Ectodermal cell (in vitro differentiated cells): ENCODE data around the gene LIG1.

ENCODE experiments used
- H3K27ac ChIP-seq: 2 replicates; pipeline ENCODE4 v1.7.0; 2013; ENCODE audit warnings: mild to moderate bottlenecking, low read depth, low read length; ENCODE audit not compliant: insufficient read depth, poor library complexity, severe bottlenecking
- H3K27me3 ChIP-seq: 2 replicates; pipeline ENCODE4 v1.7.0; 2013; ENCODE audit warnings: mild to moderate bottlenecking, low read length; ENCODE audit not compliant: insufficient read depth, control insufficient read depth, poor library complexity, severe bottlenecking
- H3K36me3 ChIP-seq: one replicate; pipeline ENCODE4 v1.7.0; 2013; ENCODE audit warnings: low read length; ENCODE audit not compliant: control insufficient read depth, insufficient read depth
- H3K4me1 ChIP-seq: one replicate; pipeline ENCODE4 v1.7.0; 2013; ENCODE audit warnings: low read length; ENCODE audit not compliant: control insufficient read depth, insufficient read depth
- H3K4me3 ChIP-seq: 2 replicates; pipeline ENCODE4 v1.7.0; 2013; ENCODE audit warnings: low read depth, low read length, control low read depth; ENCODE audit not compliant: insufficient read depth
- H3K9me3 ChIP-seq: 2 replicates; pipeline ENCODE4 v1.7.0; 2013; ENCODE audit warnings: mild to moderate bottlenecking, low read length, moderate library complexity; ENCODE audit not compliant: control insufficient read depth
- WGBS, 2 experiments: methylation state at CpG; one replicate each; pipeline ENCODE4 v1.1.7; 2013; ENCODE audit warnings: missing lambda C conversion rate in 2 of 2; 5-methylcytosine and 5-hydroxymethylcytosine counted together

LIG1 gene

DNA sequence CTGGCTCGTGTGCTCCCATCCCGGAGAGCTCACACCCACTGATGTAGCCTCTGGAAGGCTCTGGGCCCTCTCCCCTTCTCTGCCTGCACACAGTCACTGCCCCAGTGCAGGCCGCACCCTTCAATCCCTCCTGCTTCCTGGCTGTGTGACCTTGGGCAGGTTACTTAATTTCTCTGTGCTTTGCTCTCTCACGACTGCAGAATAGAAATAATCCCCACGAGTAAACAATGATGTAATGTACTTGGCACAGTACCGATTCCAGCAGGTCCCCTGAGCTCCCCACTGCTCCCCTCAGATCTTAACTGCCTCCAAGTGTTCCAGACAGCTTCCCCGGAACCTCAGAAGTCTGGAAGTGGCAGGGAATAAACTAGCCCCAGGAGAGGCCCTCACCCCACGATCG is 16.1 kb downstream of the LIG1 start:
- no peaks in the 10 kb centered on the region for H3K9me3 ChIP-seq
- no peak overlapping the region for H3K4me3 ChIP-seq
- WGBS, 2 experiments: 93 to 95% methylated on average over 9 of the region's 9 CpGs
- peaks cover 20% of the 10 kb centered on the region for H3K36me3 ChIP-seq
- no peak overlapping the region for H3K27ac ChIP-seq
- H3K4me1 ChIP-seq: no peaks in the 10 kb centered on the region
- no peaks in the 10 kb centered on the region for H3K27me3 ChIP-seq

DNA sequence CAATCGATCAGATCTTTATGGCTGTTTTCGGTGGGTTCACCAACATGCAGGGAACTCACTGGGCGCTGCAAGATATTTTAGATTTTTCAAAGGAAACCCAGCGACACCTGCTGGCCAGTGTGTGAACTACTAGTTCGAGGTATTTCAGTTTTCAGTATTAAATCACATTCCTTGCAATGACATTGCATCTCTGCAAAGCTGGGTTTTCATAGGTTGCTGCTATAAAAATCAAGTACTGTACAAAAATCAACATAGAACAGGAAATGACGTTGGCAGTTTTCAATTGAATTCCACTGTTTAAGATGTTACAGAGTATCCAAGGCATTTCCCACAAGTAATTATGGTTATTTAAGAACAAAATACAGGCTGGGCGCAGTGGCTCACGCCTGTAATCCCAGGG is 17.6 kb downstream of the LIG1 start:
- no peaks in the 10 kb centered on the region for H3K9me3 ChIP-seq
- no peaks in the 10 kb centered on the region for H3K4me1 ChIP-seq
- peak overlapping the region; percentile 16 for H3K27ac ChIP-seq
- H3K4me3 ChIP-seq: no peak overlapping the region
- 46 to 52% methylated on average over 8 of the region's 8 CpGs for WGBS, 2 experiments
- no peaks in the 10 kb centered on the region for H3K27me3 ChIP-seq
- peaks cover 14% of the 10 kb centered on the region for H3K36me3 ChIP-seq

GRCh38 chr19:48149430-48149829 is 20.7 kb downstream of the LIG1 start:
- Histone ChIP-seq H3K9me3 (no peaks in the 10 kb centered on the region), H3K36me3 (peaks cover 15% of the 10 kb centered on the region), H3K4me3 (no peak overlapping the region), H3K27ac (no peak overlapping the region), H3K4me1 (no peaks in the 10 kb centered on the region), H3K27me3 (no peaks in the 10 kb centered on the region)
- 93 to 94% methylated on average over 6 of the region's 6 CpGs for WGBS, 2 experiments

- Histone ChIP-seq H3K4me3 (no peak overlapping the region), H3K36me3 (peaks cover 15% of the 10 kb centered on the region)
- WGBS, 2 experiments: 93 to 98% methylated on average over 9 of the region's 9 CpGs
Observed at GRCh38 chr19:48148576-48148975, 21.6 kb downstream of the LIG1 start.

DNA sequence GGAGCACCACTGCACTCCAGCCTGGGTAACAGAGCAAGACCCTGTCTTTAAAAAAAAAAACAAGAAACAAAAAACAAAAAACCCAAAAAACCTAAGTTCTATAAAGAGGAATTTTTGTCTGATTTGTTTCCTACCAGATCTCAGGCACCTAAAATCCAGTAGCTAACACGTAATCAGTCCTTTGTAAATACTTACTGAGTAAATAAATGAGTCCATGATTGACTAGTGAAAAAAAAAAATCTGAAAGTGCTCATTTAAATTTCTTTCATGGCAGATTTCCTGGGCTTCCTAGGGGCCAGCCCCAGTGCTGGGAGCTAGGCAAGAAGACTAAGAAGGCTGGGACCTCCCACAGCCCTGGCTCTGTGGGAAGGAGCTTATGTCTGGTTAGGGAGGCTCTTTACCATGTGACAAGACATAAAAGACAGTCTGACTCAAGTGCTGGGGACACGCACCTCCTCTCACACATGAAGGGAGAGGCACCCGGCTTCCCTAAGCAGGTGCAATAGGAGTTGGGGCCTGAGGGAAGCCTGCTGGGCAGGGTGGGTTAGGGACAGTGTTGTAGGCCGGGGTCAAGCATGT is 22.5 kb downstream of the LIG1 start:
- Histone ChIP-seq H3K4me3 (no peak overlapping the region), H3K27me3 (no peaks in the 10 kb centered on the region), H3K36me3 (peaks cover 23% of the 10 kb centered on the region), H3K27ac (no peak overlapping the region), H3K4me1 (no peaks in the 10 kb centered on the region), H3K9me3 (no peaks in the 10 kb centered on the region)
- WGBS, 2 experiments: 92 to 94% methylated on average over 3 to 4 of the region's 4 CpGs

More at GRCh38 chr19:48148576-48148975, 21.6 kb downstream of the LIG1 start:
- H3K4me1 ChIP-seq: no peaks in the 10 kb centered on the region
- H3K9me3 ChIP-seq: no peaks in the 10 kb centered on the region
- H3K27ac ChIP-seq: no peak overlapping the region
- no peaks in the 10 kb centered on the region for H3K27me3 ChIP-seq

GRCh38 chr19:48139053-48139452 is 31.1 kb downstream of the LIG1 start:
- H3K4me3 ChIP-seq: no peak overlapping the region
- peaks cover 20% of the 10 kb centered on the region for H3K36me3 ChIP-seq
- H3K4me1 ChIP-seq: no peaks in the 10 kb centered on the region
- WGBS, 2 experiments: 87 to 91% methylated on average over 6 of the region's 6 CpGs
- H3K27me3 ChIP-seq: no peaks in the 10 kb centered on the region
- no peak overlapping the region for H3K27ac ChIP-seq
- no peaks in the 10 kb centered on the region for H3K9me3 ChIP-seq

DNA sequence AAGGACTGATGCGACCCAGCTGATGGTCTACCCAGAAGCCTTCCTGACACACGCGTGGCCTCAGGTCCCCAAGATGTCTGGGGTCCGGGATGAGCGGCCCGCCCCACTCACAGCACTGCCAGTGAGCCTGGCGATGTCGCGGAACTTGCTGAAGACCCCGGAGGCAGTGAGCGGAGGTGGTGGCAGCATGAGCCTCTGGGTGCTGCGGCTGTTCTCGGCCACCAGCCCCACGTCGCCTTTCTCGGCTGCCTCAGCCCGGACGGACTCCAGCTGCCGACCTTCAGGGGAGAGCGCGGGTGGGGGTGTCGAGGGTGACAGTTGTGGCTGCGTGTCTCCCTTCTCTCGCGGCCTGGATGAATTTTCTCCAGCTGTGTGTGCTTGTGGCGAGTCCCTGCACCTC is 32.7 kb downstream of the LIG1 start:
- H3K27me3 ChIP-seq: no peaks in the 10 kb centered on the region
- no peak overlapping the region for H3K4me3 ChIP-seq
- no peak overlapping the region for H3K27ac ChIP-seq
- H3K36me3 ChIP-seq: peaks cover 16% of the 10 kb centered on the region
- H3K9me3 ChIP-seq: no peaks in the 10 kb centered on the region
- WGBS, 2 experiments: 96 to 97% methylated on average over 26 of the region's 26 CpGs
- H3K4me1 ChIP-seq: no peaks in the 10 kb centered on the region

DNA sequence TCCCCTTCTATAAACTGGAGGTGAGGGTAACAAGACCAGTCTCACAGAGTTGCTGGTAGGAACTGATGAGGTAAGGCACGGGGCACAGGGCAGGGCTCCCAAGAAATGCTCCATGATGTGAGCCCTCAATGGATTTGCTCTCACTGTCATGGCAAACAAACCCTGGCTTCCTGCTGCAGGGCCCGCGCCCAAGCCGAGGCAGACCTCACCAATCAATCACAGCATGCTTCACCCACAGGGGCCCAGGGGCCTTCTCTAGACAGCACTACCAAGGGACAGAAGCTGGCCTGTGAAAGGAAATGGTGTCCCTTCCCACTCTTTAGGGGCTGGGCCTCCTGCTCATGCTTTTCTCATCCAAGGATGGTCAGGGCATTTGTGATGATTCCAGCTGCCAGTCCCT is 33.6 kb downstream of the LIG1 start:
- H3K36me3 ChIP-seq: peaks cover 14% of the 10 kb centered on the region
- no peaks in the 10 kb centered on the region for H3K4me1 ChIP-seq
- H3K27ac ChIP-seq: no peak overlapping the region
- WGBS, 2 experiments: 90 to 94% methylated on average over 4 of the region's 4 CpGs
- no peaks in the 10 kb centered on the region for H3K9me3 ChIP-seq
- H3K4me3 ChIP-seq: no peak overlapping the region
- no peaks in the 10 kb centered on the region for H3K27me3 ChIP-seq

DNA sequence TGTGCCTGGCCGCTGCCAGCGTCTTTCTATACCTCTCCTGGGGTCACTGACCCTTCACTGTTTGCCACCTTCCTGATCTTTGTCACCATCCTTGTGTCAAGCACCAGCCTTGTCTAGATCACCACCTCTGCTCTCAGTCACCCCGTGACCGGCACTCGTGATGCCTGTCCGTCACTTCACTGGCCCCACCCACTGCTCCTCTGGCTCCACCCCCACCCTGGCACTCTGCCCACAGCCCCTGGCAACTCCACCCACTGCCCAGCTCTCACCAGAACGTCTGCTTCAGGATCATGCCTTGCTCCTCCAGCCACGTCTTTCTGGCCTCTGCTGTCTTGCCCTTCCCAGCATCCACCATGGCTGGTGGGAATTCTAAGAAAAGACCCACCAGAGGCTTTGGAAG is 34.7 kb downstream of the LIG1 start:
- H3K4me1 ChIP-seq: no peaks in the 10 kb centered on the region
- peaks cover 19% of the 10 kb centered on the region for H3K36me3 ChIP-seq
- H3K27ac ChIP-seq: no peak overlapping the region
- H3K27me3 ChIP-seq: no peaks in the 10 kb centered on the region
- no peaks in the 10 kb centered on the region for H3K9me3 ChIP-seq
- 90 to 91% methylated on average over 8 of the region's 8 CpGs for WGBS, 2 experiments
- no peak overlapping the region for H3K4me3 ChIP-seq

DNA sequence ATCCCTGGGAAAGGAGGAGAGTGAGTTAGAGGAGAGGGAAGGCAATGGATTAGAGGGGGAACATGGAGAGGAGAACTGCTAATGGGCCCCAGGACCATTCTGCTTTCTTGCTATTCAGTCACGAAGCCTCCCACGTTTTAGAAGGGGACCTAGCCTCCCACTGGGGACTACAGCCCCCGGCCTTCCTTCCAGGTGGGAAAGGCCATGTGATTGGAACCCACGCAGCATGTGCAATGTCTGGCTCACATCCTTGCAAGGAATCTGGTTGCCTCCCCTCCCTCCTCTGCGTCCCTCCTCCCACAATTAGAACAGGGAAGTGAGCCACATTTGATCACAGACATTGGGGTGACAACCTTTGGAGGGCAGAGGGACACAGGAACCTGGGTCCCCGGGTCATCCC is 37.0 kb downstream of the LIG1 start:
- no peak overlapping the region for H3K27ac ChIP-seq
- no peaks in the 10 kb centered on the region for H3K4me1 ChIP-seq
- 92 to 93% methylated on average over 6 of the region's 6 CpGs for WGBS, 2 experiments
- peaks cover 11% of the 10 kb centered on the region for H3K36me3 ChIP-seq
- no peaks in the 10 kb centered on the region for H3K9me3 ChIP-seq
- H3K4me3 ChIP-seq: no peak overlapping the region
- no peaks in the 10 kb centered on the region for H3K27me3 ChIP-seq

DNA sequence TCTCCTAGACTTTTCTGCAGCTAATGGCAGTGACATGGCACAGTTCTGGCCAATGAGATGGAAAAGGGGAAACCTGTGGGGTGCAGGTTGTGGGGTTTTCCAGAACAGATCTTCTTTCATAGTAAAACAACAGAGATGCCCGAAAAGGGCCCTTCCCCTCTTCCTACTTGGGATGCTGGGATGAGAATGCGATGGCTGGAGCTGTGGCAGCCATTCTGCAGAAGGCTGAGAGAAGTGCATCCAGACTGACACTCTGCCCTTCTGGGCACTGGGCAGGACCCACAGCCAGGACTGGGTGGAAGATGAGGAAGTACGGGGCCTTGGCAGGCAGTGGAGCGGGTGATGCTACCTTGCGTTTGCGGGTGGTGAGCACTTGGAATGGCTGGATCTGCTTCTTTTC is 42.6 kb downstream of the LIG1 start:
- H3K4me3 ChIP-seq: no peak overlapping the region
- 95 to 96% methylated on average over 6 of the region's 6 CpGs for WGBS, 2 experiments
- H3K4me1 ChIP-seq: no peaks in the 10 kb centered on the region
- H3K27ac ChIP-seq: no peak overlapping the region
- H3K27me3 ChIP-seq: no peaks in the 10 kb centered on the region
- H3K36me3 ChIP-seq: peaks cover 21% of the 10 kb centered on the region
- no peaks in the 10 kb centered on the region for H3K9me3 ChIP-seq
